CD8-positive, alpha-beta memory T cell (primary cell): ENCODE results near the gene WNT9B. TPM values are rescaled to one million over a fixed set of nuclear protein-coding genes. Genes with fewer than 3 reads are reported as not detected.

Source experiments
- CTCF ChIA-PET: fragments of 350-600 bp; sonication (Branson Sonifier 250); formaldehyde crosslinking; loops from one replicate; lab custom pipeline; 2021; ENCODE audit warnings: antibody characterized with exemption; lab: Charles Lee
- POLR2A ChIA-PET: fragments of 350-600 bp; sonication (Branson Sonifier 250); formaldehyde crosslinking; loops from one replicate; lab custom pipeline; 2021; ENCODE audit warnings: antibody characterized with exemption; lab: Charles Lee
- DNase-seq, 5 donors: peaks; one replicate each; pipeline versions ENCODE4 v3.0.0 to v3.0.0-alpha.2; 2020 to 2022; ENCODE audit warnings: mixed read lengths in 1 of 5
- H3K27ac ChIP-seq: one replicate; pipeline ENCODE4 v1.7.0; 2013; ENCODE audit warnings: low read depth, mild to moderate bottlenecking, low read length, moderate library complexity
- H3K27me3 ChIP-seq: 2 replicates; pipeline ENCODE4 v1.7.0; 2013; ENCODE audit warnings: low read length, mild to moderate bottlenecking; ENCODE audit not compliant: insufficient read depth, poor library complexity, severe bottlenecking
- H3K36me3 ChIP-seq: 2 replicates; pipeline ENCODE4 v1.7.0; 2013; ENCODE audit warnings: mild to moderate bottlenecking, low read length, moderate library complexity; ENCODE audit not compliant: insufficient read depth
- H3K4me1 ChIP-seq: 2 replicates; pipeline ENCODE4 v1.7.0; 2013; ENCODE audit warnings: mild to moderate bottlenecking, low read length, moderate library complexity; ENCODE audit not compliant: insufficient read depth
- H3K4me3 ChIP-seq: 2 replicates; pipeline ENCODE4 v1.7.0; 2013; ENCODE audit warnings: mild to moderate bottlenecking, low read length
- H3K9me3 ChIP-seq: 2 replicates; pipeline ENCODE4 v1.7.0; 2013; ENCODE audit warnings: mild to moderate bottlenecking, low read length
- H3K27ac Mint-ChIP-seq, 8 donors: one replicate each; pipeline ENCODE4 v1.8.0; 2020 to 2021; ENCODE audit warnings: mixed read lengths in 8 of 8, mild to moderate bottlenecking in 6 of 8, inconsistent platforms in 3 of 8, moderate library complexity in 3 of 8
- H3K27me3 Mint-ChIP-seq, 2 donors: one replicate each; pipeline ENCODE4 v1.8.0; 2020 to 2021; ENCODE audit warnings: mixed read lengths in 2 of 2, mild to moderate bottlenecking in 1 of 2, moderate library complexity in 1 of 2
- H3K36me3 Mint-ChIP-seq, 3 donors: one replicate each; pipeline ENCODE4 v1.8.0; 2020 to 2021; ENCODE audit warnings: mixed read lengths in 3 of 3, inconsistent platforms in 1 of 3, mild to moderate bottlenecking in 1 of 3
- H3K4me1 Mint-ChIP-seq, 3 donors: one replicate each; pipeline ENCODE4 v1.8.0; 2020 to 2021; ENCODE audit warnings: mixed read lengths in 3 of 3, inconsistent platforms in 1 of 3, mild to moderate bottlenecking in 1 of 3
- H3K4me3 Mint-ChIP-seq, 7 donors: one replicate each; pipeline ENCODE4 v1.8.0; 2020 to 2021; ENCODE audit warnings: mixed read lengths in 7 of 7, mild to moderate bottlenecking in 6 of 7, moderate library complexity in 4 of 7, inconsistent platforms in 2 of 7
- H3K9me3 Mint-ChIP-seq, 5 donors: one replicate each; pipeline ENCODE4 v1.8.0; 2020 to 2022; ENCODE audit warnings: mixed read lengths in 5 of 5, mild to moderate bottlenecking in 3 of 5, moderate library complexity in 2 of 5, inconsistent platforms in 1 of 5
- polyA plus RNA-seq: library from polyadenylated mRNA; unstranded; fragments of 300-500 nt; fragmentation: Illumina TruSeq; gene quantifications from one replicate; pipeline ENCODE4 v1.2.3, GENCODE V29; 2021
- total RNA-seq, 2 experiments: library from RNA; stranded (reverse); gene quantifications; one replicate each; pipeline ENCODE4 v1.2.3, GENCODE V29; 2021

Gene WNT9B
- total and polyA plus RNA-seq, 3 experiments from 2014 or later = not detected

DNA sequence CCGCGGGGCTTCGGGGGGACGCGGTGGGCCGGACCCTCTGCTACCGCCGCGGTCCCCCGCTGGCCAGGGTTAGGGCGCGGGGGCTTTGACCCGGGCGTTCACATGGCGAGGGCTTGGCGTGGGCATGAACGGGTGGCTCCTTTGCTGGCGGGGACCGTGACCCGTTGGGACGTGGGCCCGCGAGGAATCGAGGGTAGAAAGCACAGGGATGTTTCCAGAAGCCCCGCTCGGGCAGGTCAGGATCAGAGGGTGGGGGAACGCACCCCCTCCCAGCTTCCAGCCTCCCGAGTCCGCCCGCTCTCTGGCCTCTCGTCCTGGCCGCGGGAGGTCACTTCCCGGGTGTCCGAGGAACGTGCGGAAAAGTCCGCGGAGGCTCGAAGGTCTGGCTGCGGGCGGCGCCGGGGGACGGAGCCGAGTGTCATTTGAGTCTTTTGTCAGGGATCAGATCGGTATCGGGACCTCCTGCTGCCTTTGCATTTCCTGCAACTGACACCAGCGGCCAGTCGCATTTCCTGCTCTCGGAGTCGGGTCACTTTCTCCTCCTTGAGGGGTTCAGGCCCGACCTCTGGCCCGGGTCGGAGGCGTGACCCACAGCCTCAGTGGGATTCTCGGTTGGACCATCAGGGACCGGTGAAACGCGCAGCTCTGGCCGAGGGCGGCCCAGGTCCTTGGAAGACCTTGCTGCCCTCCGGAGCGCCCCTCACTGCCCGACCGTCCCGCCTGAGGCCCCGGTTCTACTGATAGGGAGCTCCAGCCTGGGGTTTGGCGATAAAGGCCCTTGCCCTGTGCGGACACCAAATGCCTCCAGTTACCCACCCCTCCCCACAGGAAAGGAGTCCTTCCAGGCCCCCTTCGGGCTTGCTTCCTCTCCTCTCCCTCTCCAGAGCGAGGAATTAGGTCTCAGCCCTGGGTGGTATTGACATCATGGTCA lies 32.2 kb upstream of the WNT9B start:
- Histone ChIP-seq H3K9me3 (no peaks in the 10 kb centered on the region), H3K36me3 (no peaks in the 10 kb centered on the region), H3K4me3 (peak overlapping the region; percentile 34), H3K27me3 (peaks cover 55% of the 10 kb centered on the region), H3K4me1 (peaks cover 17% of the 10 kb centered on the region), H3K27ac (peak overlapping the region; percentile 38)
- H3K36me3 Mint-ChIP-seq = peaks cover 0 to 9% (median 0%) of the 10 kb centered on the region in 3 donors
- H3K27ac Mint-ChIP-seq = peak overlapping the region in 1 of 8 donors; percentile 50
- H3K4me3 Mint-ChIP-seq = peak overlapping the region; percentile 37 to 78 (median 70)
- ChIA-PET CTCF (no interaction called here), POLR2A (no interaction called here)
- H3K9me3 Mint-ChIP-seq = no peaks in the 10 kb centered on the region
- H3K27me3 Mint-ChIP-seq = peaks cover 60 to 76% of the 10 kb centered on the region in 2 donors
- DNase-seq = no peak
- H3K4me1 Mint-ChIP-seq = peaks cover 12 to 39% (median 21%) of the 10 kb centered on the region in 3 donors

DNA sequence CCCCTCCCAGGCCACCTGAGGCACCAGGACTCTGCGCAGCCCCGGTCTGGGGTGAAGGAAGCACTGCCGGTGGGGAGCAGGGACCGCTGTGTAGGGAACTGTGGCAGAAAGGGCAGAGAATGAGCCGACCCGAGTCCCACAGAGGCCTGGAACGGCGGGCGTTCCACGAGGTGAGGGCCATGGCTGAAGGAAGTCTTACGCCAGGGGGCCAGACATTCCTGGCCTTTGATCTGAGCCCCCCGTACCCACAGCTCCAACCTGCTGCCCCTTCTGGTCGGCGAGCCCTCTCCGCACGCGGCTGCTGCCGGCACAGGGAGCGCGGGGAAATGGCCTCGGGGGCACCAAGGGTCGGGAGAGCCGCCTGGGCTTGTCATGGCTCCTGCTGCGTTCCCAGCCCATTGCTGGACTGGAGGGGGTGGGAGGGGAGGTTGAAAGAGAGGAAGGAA lies 31.5 kb upstream of the WNT9B start:
- Mint-ChIP-seq H3K4me3 (peak overlapping the region; percentile 37 to 72 (median 65)), H3K9me3 (no peaks in the 10 kb centered on the region), H3K4me1 (peaks cover 12 to 39% (median 21%) of the 10 kb centered on the region in 3 donors), H3K27ac (peak overlapping the region in 1 of 8 donors; percentile 50), H3K27me3 (peaks cover 58 to 76% of the 10 kb centered on the region in 2 donors), H3K36me3 (peaks cover 0 to 9% (median 0%) of the 10 kb centered on the region in 3 donors)
- no peak for DNase-seq
- Histone ChIP-seq H3K4me1 (peaks cover 17% of the 10 kb centered on the region), H3K27me3 (peaks cover 51% of the 10 kb centered on the region), H3K4me3 (peak overlapping the region; percentile 12), H3K9me3 (no peaks in the 10 kb centered on the region), H3K36me3 (no peaks in the 10 kb centered on the region), H3K27ac (peak overlapping the region; percentile 16)
- ChIA-PET POLR2A (no interaction called here), CTCF (no interaction called here)

GRCh38 chr17:46820592-46821450 lies 30.6 kb upstream of the WNT9B start:
- Mint-ChIP-seq H3K27ac (no peak overlapping the region), H3K27me3 (peaks cover 49 to 73% of the 10 kb centered on the region in 2 donors), H3K4me1 (peaks cover 12 to 39% (median 21%) of the 10 kb centered on the region in 3 donors), H3K36me3 (peaks cover 0 to 7% (median 0%) of the 10 kb centered on the region in 3 donors), H3K9me3 (no peaks in the 10 kb centered on the region), H3K4me3 (peak overlapping the region; percentile 7 to 72 (median 58))
- no peaks in the 10 kb centered on the region for H3K9me3 ChIP-seq
- H3K27ac ChIP-seq = no peak overlapping the region
- H3K27me3 ChIP-seq = peaks cover 42% of the 10 kb centered on the region
- H3K36me3 ChIP-seq = no peaks in the 10 kb centered on the region
- DNase-seq = no peak
- ChIA-PET POLR2A (no interaction called here), CTCF (interaction anchor here (0.9 kb wide), 1 partner anchor 15 kb away, joined by 3 read pairs; no protein-coding TSS in a partner anchor)
- no peak overlapping the region for H3K4me3 ChIP-seq
- H3K4me1 ChIP-seq = peaks cover 17% of the 10 kb centered on the region

DNA sequence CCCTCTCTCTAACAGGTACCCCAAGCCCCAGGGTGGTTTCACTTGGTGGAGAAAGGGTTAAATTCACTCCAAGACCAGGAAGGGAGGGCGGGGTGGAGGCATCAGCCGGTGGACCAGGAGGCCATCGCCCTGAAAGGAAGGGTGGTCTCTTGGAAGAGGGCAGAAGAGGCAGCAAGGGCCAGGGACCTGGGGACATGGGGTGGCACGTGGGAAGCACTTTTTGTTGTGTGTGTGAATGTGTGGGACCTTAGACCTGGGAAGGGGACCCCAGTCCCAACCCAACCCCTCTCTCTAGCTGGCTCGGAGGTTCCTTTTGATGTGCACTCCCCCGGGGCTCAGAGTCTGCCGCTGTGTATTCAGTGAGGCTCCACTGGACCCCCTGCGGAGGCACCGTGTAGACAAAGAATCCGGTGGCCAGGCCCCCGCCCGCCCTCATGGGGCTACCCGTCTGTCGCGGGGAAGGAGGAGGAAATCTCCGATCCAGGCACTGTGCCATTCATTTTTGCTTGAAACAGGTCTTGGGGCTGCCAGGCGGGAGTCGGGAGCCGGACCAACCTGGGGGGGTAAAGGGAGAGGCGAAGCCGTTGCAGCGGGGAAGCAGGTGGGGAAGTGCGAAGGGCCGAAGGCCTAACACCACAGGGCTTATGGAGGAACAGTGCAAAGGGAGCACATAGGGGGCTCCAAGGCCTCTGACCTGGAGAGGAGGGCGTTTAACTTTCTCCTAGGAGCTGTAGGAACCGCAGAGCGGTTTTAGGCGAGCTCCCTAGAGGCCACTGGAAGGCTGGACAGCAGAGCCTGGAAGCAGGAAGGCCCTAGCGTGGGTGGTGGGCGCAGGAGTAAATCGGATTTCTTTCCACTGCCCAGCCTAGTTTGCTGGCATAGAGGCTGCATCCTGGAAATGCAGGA lies 29.6 kb upstream of the WNT9B start:
- Mint-ChIP-seq H3K27me3 (peaks cover 41 to 68% of the 10 kb centered on the region in 2 donors), H3K4me1 (peaks cover 12 to 36% (median 19%) of the 10 kb centered on the region in 3 donors), H3K27ac (peak overlapping the region in 1 of 8 donors; percentile 78), H3K36me3 (no peaks in the 10 kb centered on the region), H3K9me3 (no peaks in the 10 kb centered on the region), H3K4me3 (peak overlapping the region in 1 of 7 donors; percentile 7)
- Histone ChIP-seq H3K4me3 (no peak overlapping the region), H3K27me3 (peaks cover 33% of the 10 kb centered on the region), H3K9me3 (no peaks in the 10 kb centered on the region), H3K36me3 (no peaks in the 10 kb centered on the region), H3K27ac (no peak overlapping the region), H3K4me1 (peaks cover 17% of the 10 kb centered on the region)
- ChIA-PET POLR2A (no interaction called here), CTCF (no interaction called here)
- no peak for DNase-seq

DNA sequence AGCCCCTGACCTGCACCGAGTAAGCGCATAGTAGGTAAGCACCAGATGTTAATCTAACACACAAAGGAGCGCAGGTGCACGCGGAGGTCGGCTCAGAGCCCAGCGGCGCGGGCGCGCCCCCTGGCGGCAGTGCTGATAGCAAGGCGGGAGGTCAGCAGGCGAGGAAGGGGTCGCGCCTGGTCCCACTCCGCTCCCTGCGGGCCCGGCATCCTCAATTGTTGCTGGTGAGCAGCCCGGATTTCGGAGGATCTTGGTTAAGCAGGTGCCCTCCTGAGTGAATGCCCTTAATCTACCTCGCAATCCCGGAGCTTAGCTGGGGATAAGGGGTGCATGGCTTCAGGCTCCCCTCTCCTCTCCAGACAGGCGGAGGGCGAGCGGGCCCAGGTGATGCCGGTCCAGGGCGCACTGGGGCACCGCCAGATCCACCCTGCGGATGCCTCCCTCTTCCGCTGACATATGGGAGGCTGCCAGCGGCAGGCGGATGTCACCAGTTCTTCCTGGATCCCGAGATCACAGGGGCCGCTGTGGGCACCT lies 28.9 kb upstream of the WNT9B start:
- H3K4me3 ChIP-seq = no peak overlapping the region
- H3K4me1 Mint-ChIP-seq = peaks cover 12 to 31% (median 16%) of the 10 kb centered on the region in 3 donors
- no peak overlapping the region for H3K27ac ChIP-seq
- CTCF ChIA-PET = interaction anchor here (1.2 kb wide), 1 partner anchor 13 kb away, joined by 3 read pairs; no protein-coding TSS in a partner anchor
- H3K4me3 Mint-ChIP-seq = no peak overlapping the region
- no peak for DNase-seq
- peaks cover 26% of the 10 kb centered on the region for H3K27me3 ChIP-seq
- H3K27ac Mint-ChIP-seq = no peak overlapping the region
- H3K9me3 Mint-ChIP-seq = no peaks in the 10 kb centered on the region
- H3K36me3 ChIP-seq = no peaks in the 10 kb centered on the region
- H3K27me3 Mint-ChIP-seq = peaks cover 36 to 60% of the 10 kb centered on the region in 2 donors
- no peaks in the 10 kb centered on the region for H3K36me3 Mint-ChIP-seq
- no peaks in the 10 kb centered on the region for H3K9me3 ChIP-seq
- H3K4me1 ChIP-seq = peaks cover 17% of the 10 kb centered on the region
- POLR2A ChIA-PET = interaction anchor here (0.6 kb wide), 1 partner anchor 326 kb away, joined by 7 read pairs; no protein-coding TSS in a partner anchor

DNA sequence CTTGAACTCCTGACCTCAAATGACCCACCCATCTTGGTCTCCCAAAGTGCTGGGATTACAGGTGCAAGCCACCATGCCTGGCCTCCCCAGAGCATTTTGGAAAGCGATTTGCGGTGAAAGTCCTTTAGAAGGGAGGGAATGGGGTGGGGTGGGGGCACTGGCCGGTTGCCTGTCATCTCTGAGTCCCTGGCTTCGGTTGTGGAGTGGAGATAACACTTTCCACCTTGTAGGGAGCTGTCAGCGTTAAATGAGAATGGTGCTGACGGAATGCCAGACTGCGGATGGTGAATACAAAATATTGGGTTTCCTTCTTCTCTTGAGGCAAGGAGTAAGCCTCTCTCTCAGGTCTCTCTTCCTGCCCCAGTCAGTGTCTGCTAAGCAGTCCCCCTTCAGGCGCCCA lies 27.7 kb upstream of the WNT9B start:
- Histone ChIP-seq H3K27ac (no peak overlapping the region), H3K4me1 (peaks cover 11% of the 10 kb centered on the region), H3K4me3 (no peak overlapping the region), H3K27me3 (peaks cover 19% of the 10 kb centered on the region), H3K36me3 (no peaks in the 10 kb centered on the region), H3K9me3 (no peaks in the 10 kb centered on the region)
- Mint-ChIP-seq H3K4me3 (no peak overlapping the region), H3K36me3 (no peaks in the 10 kb centered on the region), H3K4me1 (peaks cover 3 to 19% (median 9%) of the 10 kb centered on the region in 3 donors), H3K27ac (no peak overlapping the region), H3K9me3 (no peaks in the 10 kb centered on the region), H3K27me3 (peaks cover 27 to 49% of the 10 kb centered on the region in 2 donors)
- ChIA-PET CTCF (interaction anchor here (1.2 kb wide), 1 partner anchor 12 kb away, joined by 3 read pairs; no protein-coding TSS in a partner anchor), POLR2A (no interaction called here)
- no peak for DNase-seq

GRCh38 chr17:46826116-46826515 lies 25.3 kb upstream of the WNT9B start:
- Histone ChIP-seq H3K36me3 (no peaks in the 10 kb centered on the region), H3K9me3 (no peaks in the 10 kb centered on the region), H3K4me1 (no peaks in the 10 kb centered on the region), H3K27ac (no peak overlapping the region), H3K27me3 (peaks cover 3% of the 10 kb centered on the region), H3K4me3 (no peak overlapping the region)
- no peaks in the 10 kb centered on the region for H3K36me3 Mint-ChIP-seq
- no peak overlapping the region for H3K4me3 Mint-ChIP-seq
- no peak overlapping the region for H3K27ac Mint-ChIP-seq
- H3K9me3 Mint-ChIP-seq = no peaks in the 10 kb centered on the region
- H3K27me3 Mint-ChIP-seq = peaks cover 20 to 45% of the 10 kb centered on the region in 2 donors
- no peak for DNase-seq
- POLR2A ChIA-PET = interaction anchor here (0.5 kb wide), 1 partner anchor 11 kb away, joined by 3 read pairs; no protein-coding TSS in a partner anchor
- CTCF ChIA-PET = interaction anchor here (2.1 kb wide), 1 partner anchor 9 kb away, joined by 8 read pairs; no protein-coding TSS in a partner anchor
- peaks cover 0 to 2% (median 0%) of the 10 kb centered on the region in 3 donors for H3K4me1 Mint-ChIP-seq
